ENCODE measurements around the gene GRAMD1B. TPM values are rescaled to one million over a fixed set of nuclear protein-coding genes. Genes with fewer than 3 reads are reported as not detected.

The GRAMD1B gene
- total RNA-seq, 4 donors from 2014 or later: under 0.01 to 6.5 (median 3.7) TPM

- H3K27me3 ChIP-seq: no peaks in the 10 kb centered on the region
- intact Hi-C loops (cut with DNase I; ENCODE audit: low total_unique reads): no loop called here
- TF ChIP-seq CTCF (IDR thresholded peaks at IDR 0.05) (no peak), POLR2A (IDR thresholded peaks at IDR 0.05) (no peak)
- H3K4me3 ChIP-seq: no peak overlapping the region
- H3K36me3 ChIP-seq: no peaks in the 10 kb centered on the region
- no peaks in the 10 kb centered on the region for H3K4me1 ChIP-seq
- no peak overlapping the region for H3K27ac ChIP-seq
- DNase-seq: no peak
- H3K9me3 ChIP-seq: no peaks in the 10 kb centered on the region
These were observed 40.8 kb downstream of the GRAMD1B start for GRCh38 chr11:123470842-123471241.

GRCh38 chr11:123472236-123472935, 42.3 kb downstream of the GRAMD1B start:
- intact Hi-C loops (cut with DNase I; ENCODE audit: low total_unique reads): no loop called here
- no peaks in the 10 kb centered on the region for H3K27me3 ChIP-seq
- H3K36me3 ChIP-seq: no peaks in the 10 kb centered on the region
- H3K4me3 ChIP-seq: no peak overlapping the region
- H3K9me3 ChIP-seq: no peaks in the 10 kb centered on the region
- no peak for DNase-seq
- no peak for TF ChIP-seq CTCF (IDR thresholded peaks at IDR 0.05)
- no peak for TF ChIP-seq POLR2A (IDR thresholded peaks at IDR 0.05)
- H3K4me1 ChIP-seq: no peaks in the 10 kb centered on the region
- H3K27ac ChIP-seq: no peak overlapping the region

- H3K27ac ChIP-seq: no peak overlapping the region
- H3K36me3 ChIP-seq: no peaks in the 10 kb centered on the region
- intact Hi-C loops (cut with DNase I; ENCODE audit: low total_unique reads): no loop called here
- TF ChIP-seq CTCF (IDR thresholded peaks at IDR 0.05) (no peak), POLR2A (IDR thresholded peaks at IDR 0.05) (no peak)
- no peaks in the 10 kb centered on the region for H3K27me3 ChIP-seq
- no peak for DNase-seq
- H3K4me1 ChIP-seq: no peaks in the 10 kb centered on the region
- no peak overlapping the region for H3K4me3 ChIP-seq
- H3K9me3 ChIP-seq: no peaks in the 10 kb centered on the region
These were observed 44.0 kb downstream of the GRAMD1B start for GRCh38 chr11:123473941-123474677.

GRCh38 chr11:123474994-123475393, 44.9 kb downstream of the GRAMD1B start:
- no peaks in the 10 kb centered on the region for H3K4me1 ChIP-seq
- no peak overlapping the region for H3K4me3 ChIP-seq
- no peaks in the 10 kb centered on the region for H3K9me3 ChIP-seq
- no peak overlapping the region for H3K27ac ChIP-seq
- no peaks in the 10 kb centered on the region for H3K27me3 ChIP-seq
- no peak for TF ChIP-seq POLR2A (IDR thresholded peaks at IDR 0.05)
- no peak for TF ChIP-seq CTCF (IDR thresholded peaks at IDR 0.05)
- DNase-seq: no peak
- no peaks in the 10 kb centered on the region for H3K36me3 ChIP-seq
- intact Hi-C loops (cut with DNase I; ENCODE audit: low total_unique reads): no loop called here

- Histone ChIP-seq H3K36me3 (no peaks in the 10 kb centered on the region), H3K27me3 (no peaks in the 10 kb centered on the region), H3K4me3 (no peak overlapping the region), H3K9me3 (no peaks in the 10 kb centered on the region), H3K4me1 (no peaks in the 10 kb centered on the region), H3K27ac (no peak overlapping the region)
- TF ChIP-seq POLR2A (IDR thresholded peaks at IDR 0.05) (no peak), CTCF (IDR thresholded peaks at IDR 0.05) (no peak)
- no peak for DNase-seq
- intact Hi-C loops (cut with DNase I; ENCODE audit: low total_unique reads): no loop called here
These were observed 45.4 kb downstream of the GRAMD1B start for GRCh38 chr11:123475469-123475868.
